Bone marrow (tissue), 2 donors: ENCODE data around the gene HOXB1.

Experiments
- DNase-seq, 2 donors: peaks; one replicate each; lab custom pipeline; 2025; lab: John Stamatoyannopoulos, UW

HOXB1 gene

DNA sequence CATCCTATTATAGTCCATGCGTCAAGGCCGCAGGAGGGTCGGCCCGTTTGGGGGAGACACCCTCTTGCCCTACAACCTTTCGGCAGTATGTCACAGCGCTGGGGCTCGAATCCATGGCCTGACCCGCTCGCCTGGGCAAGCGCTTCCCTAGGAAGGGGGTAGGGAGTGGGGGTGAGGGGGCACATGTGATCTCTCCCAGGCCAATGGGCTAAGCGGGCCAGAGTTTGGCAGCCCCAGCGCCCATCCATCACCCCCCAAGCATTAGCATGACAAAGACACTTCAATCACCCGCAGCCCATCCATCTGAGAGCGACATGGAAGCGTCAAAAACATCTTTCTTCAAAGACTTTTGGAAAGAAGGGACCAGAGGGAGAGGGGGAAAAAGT lies at the start of gene HOXB1:
TSS of gene HOXB1 (minus strand) at position 125 of the 386 bp plus-strand sequence. CDS start at position 18, 107 bp downstream.
- DNase-seq = no peak

DNA sequence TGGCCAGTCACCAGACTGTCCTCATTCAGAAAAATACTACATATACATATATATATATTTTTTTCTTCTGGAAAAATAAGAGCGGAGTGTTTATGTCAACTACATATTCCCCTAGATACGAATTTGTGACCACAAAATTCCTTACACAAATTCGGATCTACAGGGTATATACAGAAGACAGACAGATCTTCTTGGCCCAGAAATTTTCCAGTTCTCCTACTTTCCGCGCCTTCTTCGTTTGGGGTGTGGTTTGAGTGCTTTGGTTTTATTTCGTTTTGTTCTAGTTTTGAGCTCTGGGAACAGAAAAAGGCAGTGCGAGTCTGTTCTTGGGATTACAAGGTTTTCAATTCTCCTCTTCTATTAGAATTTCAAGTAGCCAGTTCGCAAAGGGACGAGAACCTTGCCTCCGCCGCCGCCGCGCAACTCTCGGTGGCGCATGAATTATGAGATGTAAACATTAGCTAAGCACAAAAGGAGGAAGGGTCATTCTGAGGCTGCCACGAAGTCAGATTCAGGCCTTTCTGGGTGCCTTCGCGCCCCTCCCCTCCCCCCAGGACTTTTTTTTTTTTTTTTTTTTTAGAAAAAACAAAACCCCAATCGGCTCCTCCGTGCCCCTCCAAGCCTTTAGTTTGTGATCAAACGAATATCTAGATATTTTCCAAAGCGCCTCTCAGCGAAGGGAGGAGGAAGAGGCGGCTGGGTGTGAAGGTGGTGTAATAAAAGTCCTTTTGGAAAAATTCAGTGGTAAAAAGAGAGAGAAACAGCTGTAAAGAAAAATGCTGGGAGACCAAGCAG lies 49.1 kb upstream of the HOXB1 start:
- DNase-seq = peak in 1 of 2 donors; percentile 14

DNA sequence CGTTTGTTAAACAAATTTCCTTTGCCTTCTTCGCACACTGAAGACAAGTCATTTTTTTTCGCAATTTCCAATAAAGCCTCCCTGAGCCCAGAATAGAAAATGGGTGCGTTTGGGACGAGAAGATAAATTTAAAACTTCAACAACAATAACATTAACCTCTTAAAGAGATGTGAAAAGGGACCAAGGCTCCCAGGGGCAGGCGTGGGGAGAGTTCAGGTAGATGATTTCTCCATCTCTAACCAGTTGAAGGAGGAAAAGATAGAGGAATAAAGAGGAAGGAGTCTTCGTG lies 48.6 kb upstream of the HOXB1 start:
- no peak for DNase-seq

DNA sequence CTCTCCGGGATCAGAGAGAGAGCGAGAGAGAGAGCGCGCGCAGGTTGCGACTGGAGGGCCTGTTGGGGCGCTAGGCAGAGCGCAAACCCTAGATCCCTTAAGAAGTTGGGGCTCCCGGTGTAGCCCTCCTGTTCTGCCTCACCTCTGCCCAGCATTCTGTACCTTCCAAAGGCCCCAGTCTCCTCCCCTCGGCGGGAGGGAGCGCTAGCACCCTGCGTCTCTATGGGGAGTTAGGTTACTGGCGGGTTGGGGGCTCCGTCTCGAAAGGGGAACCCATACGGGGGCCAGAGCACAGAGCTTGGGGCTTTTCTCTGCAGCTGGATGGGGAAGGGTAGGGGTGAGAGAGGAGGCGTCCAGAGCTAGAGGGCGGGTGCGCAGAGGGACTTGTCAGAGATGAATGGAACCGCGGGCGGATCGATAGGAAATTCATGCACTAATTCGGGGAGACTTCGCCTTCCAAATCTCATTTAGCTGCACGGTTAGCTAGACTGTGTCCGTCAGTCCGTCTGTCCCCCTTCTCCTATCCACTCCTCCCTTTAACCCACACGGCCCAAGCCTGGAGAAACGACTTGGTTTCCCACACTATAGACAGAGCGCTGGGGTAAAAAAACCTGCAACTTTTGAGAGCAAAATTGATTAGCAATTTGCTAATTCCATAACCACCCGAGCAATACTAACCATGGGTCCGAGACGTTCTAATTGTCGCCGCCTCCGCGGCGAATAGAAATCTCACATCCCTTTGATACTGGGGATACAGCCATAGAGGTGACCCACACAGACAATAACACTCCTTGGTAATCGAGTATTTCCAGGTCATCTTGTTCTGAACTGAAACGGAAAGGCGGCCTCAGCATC lies 48.0 kb upstream of the HOXB1 start:
- peak in 1 of 2 donors; percentile 77 for DNase-seq

DNA sequence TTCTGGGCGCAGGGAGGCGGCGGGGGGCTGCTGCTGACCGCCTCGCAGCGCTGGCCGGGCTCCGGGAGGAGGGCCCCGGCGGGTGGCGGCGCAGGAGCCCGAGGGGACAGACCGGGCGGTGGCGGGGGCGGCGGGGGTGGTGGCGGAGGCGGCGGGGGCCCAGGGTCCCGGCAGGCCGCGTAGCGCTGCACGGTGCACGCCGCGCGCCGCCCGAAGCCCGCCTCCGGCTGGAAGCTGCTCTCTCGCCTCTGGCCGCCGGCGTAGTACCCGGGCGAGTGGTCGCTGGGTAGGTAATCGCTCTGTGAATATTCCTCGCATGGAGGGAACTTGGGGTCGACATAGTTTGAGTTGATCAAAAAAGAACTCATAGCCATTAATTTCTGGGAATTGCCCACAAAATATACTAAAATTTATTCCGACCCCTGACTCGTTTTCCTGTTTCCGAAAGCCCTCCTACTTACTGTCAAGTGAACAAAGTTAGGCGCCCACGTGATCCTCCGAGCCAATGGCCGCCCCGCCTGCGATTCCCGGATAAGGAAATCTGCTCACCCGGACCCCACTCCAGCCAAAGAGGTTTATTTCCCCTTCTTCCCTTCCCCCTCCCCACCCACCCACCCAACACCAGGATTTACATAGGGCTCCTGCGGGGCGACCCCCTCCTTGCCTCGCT lies 47.3 kb upstream of the HOXB1 start, which contains the start of gene HOXB4:
TSS of gene HOXB4 (minus strand) at position 405 of the 670 bp plus-strand sequence. CDS start at position 374, 31 bp downstream.
- peak in 1 of 2 donors; percentile 77 for DNase-seq

DNA sequence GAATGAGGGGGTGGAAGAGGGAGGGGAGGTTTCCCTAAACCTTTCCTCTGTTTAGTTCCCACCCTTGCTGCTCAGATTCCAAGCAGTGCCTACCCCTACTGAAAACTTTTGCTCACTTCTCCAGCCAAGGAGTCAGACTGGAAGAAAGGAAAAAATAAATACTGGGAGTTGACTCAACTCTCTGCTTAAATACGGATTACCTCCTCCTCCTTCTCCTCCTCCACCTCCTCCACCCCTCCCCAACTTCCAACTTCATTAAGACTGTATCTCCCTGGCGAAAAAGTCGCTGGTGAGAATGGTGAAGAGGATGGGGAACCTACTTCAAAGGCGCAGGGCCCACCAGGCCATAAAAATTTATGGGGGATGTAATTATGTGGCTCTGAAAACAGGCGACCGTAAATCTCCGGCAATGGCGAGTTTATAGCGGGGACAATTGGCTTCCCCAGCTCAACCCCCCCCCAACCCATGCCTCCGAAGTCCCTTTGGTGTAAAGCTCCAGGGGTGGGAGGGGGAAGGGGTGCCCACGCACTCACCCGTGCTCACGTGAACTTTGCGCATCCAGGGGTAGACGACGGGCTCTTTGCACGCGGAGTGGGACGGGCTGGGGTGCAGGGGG lies 46.6 kb upstream of the HOXB1 start:
- peak in 1 of 2 donors; percentile 29 for DNase-seq

DNA sequence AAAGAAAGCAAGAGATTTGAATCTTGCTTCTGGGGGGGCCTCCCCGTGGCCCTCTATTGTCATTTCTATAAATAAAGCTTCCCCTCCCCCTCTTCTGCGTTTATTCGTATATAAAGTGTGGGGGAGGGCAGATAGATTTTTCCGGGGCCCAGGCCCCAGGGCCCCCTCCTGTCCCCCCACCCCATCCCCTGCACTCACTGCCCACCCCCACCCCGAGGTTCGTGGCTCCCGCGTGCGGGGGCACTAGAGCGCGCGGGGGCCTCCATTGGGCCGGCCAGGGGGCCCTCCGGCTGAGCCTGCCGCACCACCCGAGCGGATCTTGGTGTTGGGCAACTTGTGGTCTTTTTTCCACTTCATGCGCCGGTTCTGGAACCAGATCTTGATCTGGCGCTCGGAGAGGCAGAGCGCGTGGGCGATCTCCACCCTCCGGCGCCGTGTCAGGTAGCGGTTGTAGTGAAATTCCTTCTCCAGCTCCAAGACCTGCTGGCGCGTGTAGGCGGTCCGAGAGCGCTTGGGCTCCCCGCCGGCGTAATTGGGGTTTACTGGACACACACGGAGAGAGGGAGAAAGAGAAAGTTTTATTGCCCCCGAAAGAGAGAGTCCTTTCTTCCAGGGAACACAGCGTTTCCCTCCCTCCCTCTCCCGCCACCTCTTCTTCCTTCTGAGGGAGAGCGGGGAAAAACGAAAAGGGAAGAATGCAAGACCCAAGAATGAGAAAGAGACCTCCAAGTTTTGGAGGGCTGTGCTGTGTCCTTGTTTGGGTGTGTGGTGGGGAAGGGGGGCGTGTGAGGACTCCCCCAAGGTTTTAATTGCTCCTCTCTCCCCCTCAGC lies 45.9 kb upstream of the HOXB1 start:
- DNase-seq = no peak

DNA sequence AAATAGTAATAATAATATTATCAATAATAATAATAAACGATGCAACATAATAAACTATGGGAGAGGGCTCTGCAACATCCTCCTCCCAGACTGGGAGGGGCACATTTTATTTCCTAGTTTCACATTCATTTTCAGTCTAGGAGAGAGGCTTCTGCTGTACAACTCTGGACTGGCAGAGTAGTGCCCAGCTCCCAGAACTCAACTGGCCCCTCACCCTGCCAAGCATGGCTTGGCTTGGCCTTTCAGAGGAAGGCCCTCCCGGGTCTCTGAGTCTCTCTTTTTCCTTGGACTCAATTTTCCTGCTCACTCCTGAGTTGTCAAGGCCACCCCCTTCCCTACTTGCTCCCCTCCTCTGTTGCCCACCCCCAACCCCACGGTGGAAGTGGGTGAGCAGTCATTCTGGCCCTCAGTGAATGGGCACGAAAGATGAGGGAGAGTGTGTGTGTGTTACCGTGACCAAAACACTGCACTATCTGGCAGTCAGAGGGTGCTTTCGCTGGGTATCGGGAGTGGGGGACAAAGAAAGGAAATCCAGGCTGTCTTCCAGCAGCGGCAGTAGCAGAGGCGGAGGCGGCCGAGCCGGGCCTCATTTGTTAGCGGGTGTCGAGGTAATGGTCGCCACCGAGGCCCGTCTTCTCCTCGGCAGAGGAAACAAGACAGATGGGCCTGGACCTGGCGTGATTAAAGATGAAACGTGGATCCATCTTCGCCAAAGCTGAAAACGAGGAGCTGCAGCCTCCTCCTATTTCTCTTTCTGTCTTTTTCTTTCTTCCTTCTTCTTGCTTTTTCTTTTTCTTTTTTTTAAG lies 45.1 kb upstream of the HOXB1 start:
- DNase-seq = no peak

DNA sequence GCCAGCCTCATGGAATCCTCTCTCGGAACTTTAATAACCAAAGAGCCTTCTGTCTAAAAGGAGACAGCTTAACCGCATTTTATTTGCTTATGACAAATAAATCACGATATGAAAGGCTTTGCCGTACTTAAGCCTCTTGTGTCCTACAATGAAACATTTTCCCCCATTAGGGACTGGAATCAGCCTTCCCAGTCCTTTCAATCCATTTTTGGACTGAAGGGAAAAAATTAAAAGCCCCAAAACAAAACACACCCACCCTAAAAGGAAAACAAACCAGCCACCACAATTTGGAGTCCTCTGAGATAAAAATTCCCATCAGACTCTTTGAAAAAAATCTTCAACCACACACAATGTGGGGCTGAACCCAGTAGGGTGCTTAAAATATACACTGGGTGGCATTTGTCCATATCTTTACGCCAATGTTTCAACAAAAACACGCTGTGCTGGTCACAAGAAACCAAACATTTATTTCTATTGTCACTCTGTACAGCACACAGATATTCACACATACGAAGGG lies 44.3 kb upstream of the HOXB1 start:
- no peak for DNase-seq

DNA sequence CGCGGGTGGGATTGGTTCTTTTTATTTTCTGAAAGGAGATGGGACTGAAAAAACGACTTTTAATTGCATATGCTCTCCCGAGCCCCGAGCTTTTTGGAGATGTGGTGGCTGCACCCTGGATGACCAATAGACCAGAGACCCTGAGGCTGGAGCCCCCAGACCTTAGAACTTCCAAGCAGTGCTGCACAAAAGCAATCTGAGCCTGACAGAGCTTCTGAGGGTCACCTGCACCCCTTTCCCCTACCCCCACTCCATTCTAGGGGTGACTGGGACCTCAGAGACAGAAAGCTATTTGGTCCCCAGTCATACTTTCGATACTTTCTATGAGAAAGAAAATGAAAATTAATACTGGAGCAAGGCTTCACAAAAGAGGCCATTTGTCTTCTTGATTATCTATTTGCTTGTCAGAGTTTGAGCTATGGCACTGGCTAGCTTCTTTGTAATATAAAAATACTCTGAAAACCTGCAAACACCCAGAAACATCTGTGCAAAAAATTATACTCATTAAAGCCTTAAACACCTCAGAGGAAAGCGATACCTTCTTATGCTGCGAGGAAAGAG lies 43.8 kb upstream of the HOXB1 start:
- DNase-seq = no peak

DNA sequence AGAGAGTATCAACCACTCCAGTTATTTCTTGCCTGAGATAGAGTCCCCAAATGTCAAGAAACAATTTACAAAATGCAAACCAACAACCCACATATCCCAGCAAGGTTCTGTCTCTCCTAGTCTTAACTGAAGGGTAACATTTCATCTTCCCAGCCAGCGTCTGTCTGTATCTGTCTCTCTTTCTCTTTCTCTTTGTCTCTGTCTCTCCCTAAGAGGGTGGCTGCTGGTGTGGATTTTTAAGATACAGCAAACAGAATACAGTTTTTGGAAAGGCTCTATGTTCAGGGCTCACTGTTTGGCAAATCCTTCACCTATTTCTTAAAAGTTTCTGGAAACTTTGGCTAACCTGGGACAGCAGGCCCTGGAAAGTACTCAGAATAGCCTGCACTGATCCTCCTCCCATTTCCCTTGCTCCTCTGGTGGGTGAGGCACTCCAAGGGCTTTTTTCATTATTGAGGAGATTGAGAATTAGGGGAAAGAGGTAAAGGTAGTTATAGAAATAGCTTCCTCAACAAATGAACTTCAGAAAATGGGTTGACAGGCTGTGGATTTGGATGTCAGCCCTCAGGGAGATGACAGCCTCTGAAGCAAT lies 41.1 kb upstream of the HOXB1 start:
- no peak for DNase-seq

DNA sequence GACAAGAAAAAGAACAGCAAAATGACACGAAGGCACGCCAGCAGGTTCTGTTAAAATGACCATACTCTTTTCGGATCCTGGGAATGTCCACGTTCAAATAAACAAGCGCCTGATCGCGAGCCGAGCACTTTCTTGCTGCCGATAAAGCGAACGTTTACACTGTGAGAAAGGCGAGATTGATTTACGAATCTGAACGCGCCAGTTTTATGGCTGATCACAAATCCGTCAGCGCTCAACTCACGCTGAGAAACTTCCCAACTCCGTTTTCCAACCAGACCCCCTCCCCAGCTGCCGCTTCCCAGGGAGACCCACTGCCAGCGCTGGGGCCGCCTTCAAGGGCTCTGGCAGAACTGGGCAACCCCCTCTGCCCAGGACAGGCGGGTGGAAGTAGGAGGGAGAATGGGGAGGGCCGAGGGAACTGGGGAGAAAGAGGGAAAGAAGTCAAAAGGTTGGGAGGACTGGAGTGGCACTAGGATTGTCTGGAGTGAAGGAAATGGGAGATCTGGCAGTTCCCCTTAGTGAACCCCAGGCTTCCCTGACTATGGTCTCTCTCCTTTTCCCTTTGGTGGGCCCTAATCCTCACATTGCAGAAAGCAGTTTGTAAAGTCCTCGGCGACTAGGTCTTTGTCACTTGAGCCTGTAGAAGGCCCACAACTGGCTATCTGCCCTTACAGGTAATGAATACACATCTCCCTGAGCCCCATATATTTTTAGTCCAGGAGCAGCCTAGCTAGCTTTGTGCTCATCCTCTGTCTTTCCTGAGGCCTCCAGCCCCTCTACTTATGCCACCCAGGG lies 40.4 kb upstream of the HOXB1 start:
- DNase-seq = no peak

DNA sequence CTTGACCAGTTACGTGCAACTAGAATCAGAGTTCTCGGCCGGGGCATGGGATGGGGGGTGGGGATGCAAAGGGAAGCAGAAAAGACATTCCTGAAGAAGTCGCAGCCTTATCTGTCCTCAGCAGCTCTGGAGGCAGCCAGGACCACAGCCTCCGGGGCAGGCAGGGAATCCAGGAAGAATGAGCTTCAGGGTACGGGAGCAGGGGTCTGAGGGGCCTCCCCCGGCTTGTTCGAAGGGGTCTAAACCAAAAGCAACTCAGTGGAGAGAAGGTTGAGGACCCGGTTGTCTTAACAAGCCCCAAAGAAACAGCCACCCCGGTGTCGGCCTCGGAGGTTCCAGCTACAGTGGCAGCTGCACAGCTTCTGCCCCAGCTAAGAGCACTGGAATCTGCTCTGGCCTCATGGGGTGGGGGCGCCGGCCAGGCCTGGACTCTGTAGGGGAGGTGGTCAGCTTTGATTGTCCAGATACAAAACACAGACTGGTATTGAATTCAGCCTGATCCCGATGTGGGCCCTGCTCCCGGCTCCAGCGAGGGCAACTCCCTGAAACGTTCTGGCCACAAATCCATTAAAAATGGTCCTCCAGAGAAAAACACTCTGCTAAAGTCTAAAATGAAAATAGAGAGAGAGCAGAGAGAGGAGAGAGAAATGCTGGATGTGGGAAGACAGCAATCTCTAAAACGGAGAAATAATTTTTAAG lies 39.7 kb upstream of the HOXB1 start:
- DNase-seq = no peak

DNA sequence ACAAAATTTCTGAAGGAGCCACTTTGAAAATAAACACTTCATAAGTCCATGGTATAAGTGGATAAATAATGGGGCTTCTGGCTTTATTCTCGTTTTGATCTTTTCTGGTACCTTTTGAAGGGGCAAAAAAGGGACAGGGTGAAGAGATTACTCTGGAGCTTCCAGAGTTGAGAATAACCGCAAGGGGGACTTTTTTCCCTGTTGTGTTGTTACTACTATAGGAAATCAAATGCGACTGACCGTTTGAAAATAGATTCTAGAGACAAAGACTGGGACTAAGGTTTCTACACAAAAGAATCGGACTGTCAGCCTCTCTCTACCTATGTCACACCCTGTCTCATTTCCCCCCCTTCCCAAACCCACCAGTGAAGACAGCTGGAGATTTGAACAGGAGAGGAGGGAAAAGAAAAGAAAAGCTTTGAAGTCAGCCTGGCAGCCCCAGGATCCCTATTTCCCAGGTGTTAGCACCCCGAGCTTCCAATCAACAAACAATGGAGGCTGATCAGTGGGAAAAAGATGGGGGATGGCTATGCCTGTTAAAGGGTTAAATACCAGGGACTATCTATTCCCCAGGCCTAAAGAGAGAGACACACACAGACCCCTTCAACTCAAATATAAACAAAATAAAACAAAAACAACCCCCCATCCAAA lies 39.0 kb upstream of the HOXB1 start:
- no peak for DNase-seq

DNA sequence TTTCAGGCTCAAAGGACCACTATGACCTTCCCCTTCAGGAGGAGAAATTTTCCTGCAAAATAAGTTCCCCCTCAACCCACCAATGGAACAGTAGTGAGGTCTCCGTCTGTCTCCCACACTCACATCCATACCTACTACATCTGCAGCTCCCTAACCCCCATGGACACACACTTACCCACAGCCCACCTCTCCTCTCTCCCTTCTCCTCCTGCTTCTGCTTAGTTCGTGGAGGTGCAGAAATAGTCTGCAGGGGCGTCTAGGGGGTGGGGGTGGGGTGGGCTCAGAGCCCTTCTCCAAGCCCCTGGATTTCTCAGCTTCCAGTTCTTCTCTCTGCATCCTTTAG lies 38.4 kb upstream of the HOXB1 start:
- DNase-seq = no peak

DNA sequence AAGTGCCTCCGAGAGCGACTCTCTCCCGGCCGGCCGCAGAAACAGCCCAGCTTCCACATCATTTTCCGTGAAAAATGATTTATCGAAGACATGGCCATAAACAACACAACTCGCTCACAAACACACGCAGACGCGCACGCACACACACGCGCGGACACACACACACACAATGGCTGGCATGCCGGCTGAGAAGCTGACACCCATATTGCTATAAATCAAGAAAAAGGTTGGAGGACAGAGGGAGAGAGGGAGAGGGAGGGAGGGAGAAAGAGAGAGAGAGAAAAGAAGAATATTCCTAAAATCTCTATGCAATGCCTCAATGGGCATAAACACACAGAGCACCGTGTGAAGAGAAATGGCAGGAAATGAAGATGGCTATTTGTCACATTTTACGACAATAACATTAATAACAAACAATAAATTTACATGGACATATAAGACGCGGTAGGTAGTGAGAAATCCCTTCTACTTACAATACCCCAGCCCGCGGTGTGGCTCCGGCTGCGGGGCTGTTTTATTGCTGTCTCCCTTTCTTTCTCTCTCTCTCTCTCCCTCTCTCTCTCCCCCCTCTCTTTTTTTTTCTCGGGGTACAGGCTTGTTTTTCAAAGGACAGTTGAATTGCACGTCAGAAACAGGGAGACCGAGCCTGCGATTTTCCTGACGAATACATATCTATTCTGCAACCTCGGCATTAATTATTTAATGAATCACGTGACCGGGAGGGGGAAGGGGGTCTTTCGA lies 37.9 kb upstream of the HOXB1 start:
- no peak for DNase-seq
